ENCODE measurements around the gene INSC. TPM values are rescaled to one million over a fixed set of nuclear protein-coding genes. Genes with fewer than 3 reads are reported as not detected.

INSC gene
- total and polyA plus RNA-seq, 4 donors: 3.0 to 13.9 (median 7.5) TPM

- no peak overlapping the region for H3K27ac ChIP-seq (ENCODE audit: low read depth, low read length)
Measured at GRCh38 chr11:15190611-15191010, 75.9 kb downstream of the INSC start.

GRCh38 chr11:15192005-15192556 is 77.4 kb downstream of the INSC start:
- DNase-seq (ENCODE audit: low read depth in 4 of 6, low spot score in 6 of 6): no peak
- H3K4me3 ChIP-seq (ENCODE audit: low read depth, low read length): no peak overlapping the region
- H3K4me1 ChIP-seq (ENCODE audit: control insufficient read depth, insufficient read depth, low read length): no peaks in the 10 kb centered on the region
- no peaks in the 10 kb centered on the region for H3K27me3 ChIP-seq (ENCODE audit: control insufficient read depth, insufficient read depth, low read length)
- H3K36me3 ChIP-seq (ENCODE audit: control insufficient read depth, insufficient read depth, low read length): no peaks in the 10 kb centered on the region
- H3K27ac ChIP-seq (ENCODE audit: low read depth, low read length): no peak overlapping the region
- H3K9me3 ChIP-seq (ENCODE audit: control insufficient read depth, insufficient read depth, low read length): peaks cover 1% of the 10 kb centered on the region
- no CpG with 5 or more reads among the region's 1 CpG for WGBS (ENCODE audit: insufficient coverage)

More at GRCh38 chr11:15190611-15191010, 75.9 kb downstream of the INSC start:
- Histone ChIP-seq H3K4me1 (ENCODE audit: control insufficient read depth, insufficient read depth, low read length) (no peaks in the 10 kb centered on the region), H3K36me3 (ENCODE audit: control insufficient read depth, insufficient read depth, low read length) (no peaks in the 10 kb centered on the region), H3K9me3 (ENCODE audit: control insufficient read depth, insufficient read depth, low read length) (peaks cover 1% of the 10 kb centered on the region), H3K4me3 (ENCODE audit: low read depth, low read length) (no peak overlapping the region), H3K27me3 (ENCODE audit: control insufficient read depth, insufficient read depth, low read length) (no peaks in the 10 kb centered on the region)
- DNase-seq (ENCODE audit: low read depth in 4 of 6, low spot score in 6 of 6): no peak
- WGBS (ENCODE audit: insufficient coverage): 100% methylated on average over 1 of the region's 3 CpGs

GRCh38 chr11:15194671-15195415 is 80.1 kb downstream of the INSC start:
- no peak for DNase-seq (ENCODE audit: low read depth in 4 of 6, low spot score in 6 of 6)
- no peaks in the 10 kb centered on the region for H3K4me1 ChIP-seq (ENCODE audit: control insufficient read depth, insufficient read depth, low read length)

GRCh38 chr11:15195454-15196200 is 80.9 kb downstream of the INSC start:
- no peaks in the 10 kb centered on the region for H3K36me3 ChIP-seq (ENCODE audit: control insufficient read depth, insufficient read depth, low read length)
- 77% methylated on average over 2 of the region's 2 CpGs for WGBS (ENCODE audit: insufficient coverage)
- DNase-seq (ENCODE audit: low read depth in 4 of 6, low spot score in 6 of 6): no peak
- H3K4me1 ChIP-seq (ENCODE audit: control insufficient read depth, insufficient read depth, low read length): no peaks in the 10 kb centered on the region
- H3K9me3 ChIP-seq (ENCODE audit: control insufficient read depth, insufficient read depth, low read length): no peaks in the 10 kb centered on the region
- no peak overlapping the region for H3K27ac ChIP-seq (ENCODE audit: low read depth, low read length)
- H3K27me3 ChIP-seq (ENCODE audit: control insufficient read depth, insufficient read depth, low read length): no peaks in the 10 kb centered on the region
- H3K4me3 ChIP-seq (ENCODE audit: low read depth, low read length): no peak overlapping the region

More at GRCh38 chr11:15194671-15195415, 80.1 kb downstream of the INSC start:
- H3K27ac ChIP-seq (ENCODE audit: low read depth, low read length): no peak overlapping the region
- 86% methylated on average over 1 of the region's 2 CpGs for WGBS (ENCODE audit: insufficient coverage)
- H3K27me3 ChIP-seq (ENCODE audit: control insufficient read depth, insufficient read depth, low read length): no peaks in the 10 kb centered on the region
- no peaks in the 10 kb centered on the region for H3K9me3 ChIP-seq (ENCODE audit: control insufficient read depth, insufficient read depth, low read length)
- H3K36me3 ChIP-seq (ENCODE audit: control insufficient read depth, insufficient read depth, low read length): no peaks in the 10 kb centered on the region
- no peak overlapping the region for H3K4me3 ChIP-seq (ENCODE audit: low read depth, low read length)

- H3K27me3 ChIP-seq (ENCODE audit: control insufficient read depth, insufficient read depth, low read length): no peaks in the 10 kb centered on the region
- no peak overlapping the region for H3K27ac ChIP-seq (ENCODE audit: low read depth, low read length)
- no peaks in the 10 kb centered on the region for H3K9me3 ChIP-seq (ENCODE audit: control insufficient read depth, insufficient read depth, low read length)
- no peaks in the 10 kb centered on the region for H3K36me3 ChIP-seq (ENCODE audit: control insufficient read depth, insufficient read depth, low read length)
- no peaks in the 10 kb centered on the region for H3K4me1 ChIP-seq (ENCODE audit: control insufficient read depth, insufficient read depth, low read length)
- 80% methylated on average over 1 of the region's 1 CpG for WGBS (ENCODE audit: insufficient coverage)
- H3K4me3 ChIP-seq (ENCODE audit: low read depth, low read length): no peak overlapping the region
- no peak for DNase-seq (ENCODE audit: low read depth in 4 of 6, low spot score in 6 of 6)
Measured at GRCh38 chr11:15196704-15197103, 82.0 kb downstream of the INSC start.

- Histone ChIP-seq H3K4me1 (ENCODE audit: control insufficient read depth, insufficient read depth, low read length) (no peaks in the 10 kb centered on the region), H3K9me3 (ENCODE audit: control insufficient read depth, insufficient read depth, low read length) (no peaks in the 10 kb centered on the region), H3K4me3 (ENCODE audit: low read depth, low read length) (no peak overlapping the region), H3K36me3 (ENCODE audit: control insufficient read depth, insufficient read depth, low read length) (no peaks in the 10 kb centered on the region), H3K27me3 (ENCODE audit: control insufficient read depth, insufficient read depth, low read length) (no peaks in the 10 kb centered on the region), H3K27ac (ENCODE audit: low read depth, low read length) (no peak overlapping the region)
- WGBS (ENCODE audit: insufficient coverage): 68% methylated on average over 2 of the region's 2 CpGs
- peak in 2 of 6 donors; percentile 66 to 81 for DNase-seq (ENCODE audit: low read depth in 4 of 6, low spot score in 6 of 6)
Measured at GRCh38 chr11:15197696-15198095, 83.0 kb downstream of the INSC start.

GRCh38 chr11:15198284-15198683 is 83.6 kb downstream of the INSC start:
- no CpG with 5 or more reads among the region's 2 CpGs for WGBS (ENCODE audit: insufficient coverage)
- H3K27ac ChIP-seq (ENCODE audit: low read depth, low read length): no peak overlapping the region
- no peaks in the 10 kb centered on the region for H3K27me3 ChIP-seq (ENCODE audit: control insufficient read depth, insufficient read depth, low read length)
- no peaks in the 10 kb centered on the region for H3K9me3 ChIP-seq (ENCODE audit: control insufficient read depth, insufficient read depth, low read length)
- H3K4me1 ChIP-seq (ENCODE audit: control insufficient read depth, insufficient read depth, low read length): no peaks in the 10 kb centered on the region
- peak in 2 of 6 donors; percentile 50 to 75 for DNase-seq (ENCODE audit: low read depth in 4 of 6, low spot score in 6 of 6)
- H3K36me3 ChIP-seq (ENCODE audit: control insufficient read depth, insufficient read depth, low read length): no peaks in the 10 kb centered on the region
- H3K4me3 ChIP-seq (ENCODE audit: low read depth, low read length): no peak overlapping the region

- 71% methylated on average over 1 of the region's 3 CpGs for WGBS (ENCODE audit: insufficient coverage)
- Histone ChIP-seq H3K36me3 (ENCODE audit: control insufficient read depth, insufficient read depth, low read length) (no peaks in the 10 kb centered on the region), H3K9me3 (ENCODE audit: control insufficient read depth, insufficient read depth, low read length) (no peaks in the 10 kb centered on the region), H3K4me1 (ENCODE audit: control insufficient read depth, insufficient read depth, low read length) (no peaks in the 10 kb centered on the region), H3K4me3 (ENCODE audit: low read depth, low read length) (no peak overlapping the region), H3K27ac (ENCODE audit: low read depth, low read length) (no peak overlapping the region), H3K27me3 (ENCODE audit: control insufficient read depth, insufficient read depth, low read length) (no peaks in the 10 kb centered on the region)
- DNase-seq (ENCODE audit: low read depth in 4 of 6, low spot score in 6 of 6): peak in 2 of 6 donors; percentile 45 to 76
Measured at GRCh38 chr11:15199693-15200092, 85.0 kb downstream of the INSC start.

- no peaks in the 10 kb centered on the region for H3K36me3 ChIP-seq (ENCODE audit: control insufficient read depth, insufficient read depth, low read length)
- WGBS (ENCODE audit: insufficient coverage): 98% methylated on average over 12 of the region's 12 CpGs
- H3K27ac ChIP-seq (ENCODE audit: low read depth, low read length): no peak overlapping the region
- no peak for DNase-seq (ENCODE audit: low read depth in 4 of 6, low spot score in 6 of 6)
- no peak overlapping the region for H3K4me3 ChIP-seq (ENCODE audit: low read depth, low read length)
- H3K4me1 ChIP-seq (ENCODE audit: control insufficient read depth, insufficient read depth, low read length): no peaks in the 10 kb centered on the region
- no peaks in the 10 kb centered on the region for H3K27me3 ChIP-seq (ENCODE audit: control insufficient read depth, insufficient read depth, low read length)
- no peaks in the 10 kb centered on the region for H3K9me3 ChIP-seq (ENCODE audit: control insufficient read depth, insufficient read depth, low read length)
Measured at GRCh38 chr11:15200696-15201095, 86.0 kb downstream of the INSC start.
